Karpas-422 (cell line): Measurements from ENCODE around the gene PPARA. TPM values are rescaled to one million over a fixed set of nuclear protein-coding genes. Genes with fewer than 3 reads are reported as not detected.

Experiments used
- DNase-seq: peaks from one replicate; pipeline ENCODE4 v3.0.0-alpha.2; 2015
- H2AFZ ChIP-seq: fragments of 200-600 bp; sonication (generic); 2 replicates; pipeline ENCODE4 v1.6.1; 2014; ENCODE audit warnings: antibody characterized with exemption, low read length, mixed read lengths
- H3K27ac ChIP-seq: fragments of 200-600 bp; sonication (generic); 2 replicates; pipeline ENCODE4 v1.5.1; 2014; ENCODE audit warnings: mild to moderate bottlenecking, low read length, moderate library complexity
- H3K27me3 ChIP-seq: fragments of 200-600 bp; sonication (generic); 2 replicates; pipeline ENCODE4 v1.6.1; 2014; ENCODE audit warnings: low read length, mixed read lengths
- H3K36me3 ChIP-seq: fragments of 200-600 bp; sonication (generic); 2 replicates; pipeline ENCODE4 v1.6.1; 2014; ENCODE audit warnings: low read length, mixed read lengths; ENCODE audit not compliant: insufficient read depth
- H3K4me1 ChIP-seq: fragments of 200-600 bp; sonication (generic); 2 replicates; pipeline ENCODE4 v1.6.1; 2014; ENCODE audit warnings: mild to moderate bottlenecking, low read length, mixed read lengths
- H3K4me2 ChIP-seq: fragments of 200-600 bp; sonication (generic); 2 replicates; pipeline ENCODE4 v1.6.1; 2014; ENCODE audit warnings: low read length, low read depth, mild to moderate bottlenecking; ENCODE audit not compliant: poor library complexity, severe bottlenecking
- H3K4me3 ChIP-seq: fragments of 200-600 bp; sonication (generic); 2 replicates; pipeline ENCODE4 v1.5.1; 2014; ENCODE audit warnings: mild to moderate bottlenecking, antibody characterized with exemption, low read length, mixed read lengths
- H3K79me2 ChIP-seq: fragments of 200-600 bp; sonication (generic); 2 replicates; pipeline ENCODE4 v1.6.1; 2014; ENCODE audit warnings: mild to moderate bottlenecking, low read length, mixed read lengths
- H3K9ac ChIP-seq: fragments of 200-600 bp; sonication (generic); 2 replicates; pipeline ENCODE4 v1.6.0; 2014; ENCODE audit warnings: low read length
- H3K9me2 ChIP-seq: fragments of 200-600 bp; sonication (generic), shearing (Covaris generic); replicated peaks from 2 replicates; pipeline ENCODE4 v1.6.0; 2014; ENCODE audit warnings: mild to moderate bottlenecking, low read length, moderate library complexity; ENCODE audit not compliant: insufficient read depth
- H3K9me3 ChIP-seq: fragments of 300-700, 200-600 bp; sonication (generic); 2 replicates; pipeline ENCODE4 v1.6.1; 2014; ENCODE audit warnings: low read length, mixed read lengths
- H4K20me1 ChIP-seq: fragments of 200-600 bp; sonication (generic); 2 replicates; pipeline ENCODE4 v1.6.1; 2014; ENCODE audit warnings: mild to moderate bottlenecking, antibody characterized with exemption, low read length, low read depth; ENCODE audit not compliant: insufficient read depth
- total RNA-seq: library from RNA; depleted of rRNA; stranded (reverse); fragments of >200 nt; shearing (Covaris generic); gene quantifications from 2 replicates; pipeline ENCODE4 v1.2.3, GENCODE V29; 2014; ENCODE audit warnings: low replicate concordance

PPARA gene
- total RNA-seq, 1 experiment from 2014 or later, result 23.5 TPM

DNA sequence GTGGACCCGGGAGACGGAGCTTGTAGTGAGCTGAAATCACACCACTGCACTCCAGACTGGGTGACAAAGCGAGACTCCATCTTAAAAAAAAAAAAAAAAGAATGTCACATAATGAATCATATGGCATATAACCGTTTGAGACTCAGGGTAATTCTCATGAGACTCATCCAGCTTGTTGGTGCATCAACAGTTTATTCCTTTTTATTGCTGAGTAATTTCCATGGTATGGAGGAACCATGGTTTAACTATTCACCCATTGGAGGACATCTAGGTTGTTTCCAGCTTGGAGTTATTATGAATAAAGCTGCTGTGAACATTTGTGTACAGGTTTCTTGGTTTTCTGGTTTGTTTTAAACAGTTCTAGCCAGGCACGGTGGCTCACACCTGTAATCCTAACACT is 25.3 kb downstream of the PPARA start:
- H3K9ac ChIP-seq, result no peak overlapping the region
- H3K27me3 ChIP-seq, result no peaks in the 10 kb centered on the region
- no peak overlapping the region for H3K4me2 ChIP-seq
- H3K9me3 ChIP-seq, result peaks cover 3% of the 10 kb centered on the region
- no peaks in the 10 kb centered on the region for H4K20me1 ChIP-seq
- H3K4me1 ChIP-seq, result no peaks in the 10 kb centered on the region
- peaks cover 29% of the 10 kb centered on the region for H3K36me3 ChIP-seq
- H3K4me3 ChIP-seq, result no peak overlapping the region
- no peak overlapping the region for H3K27ac ChIP-seq
- no peaks in the 10 kb centered on the region for H3K9me2 ChIP-seq
- no peak for DNase-seq
- H3K79me2 ChIP-seq, result peaks cover 17% of the 10 kb centered on the region
- no peak overlapping the region for H2AFZ ChIP-seq

DNA sequence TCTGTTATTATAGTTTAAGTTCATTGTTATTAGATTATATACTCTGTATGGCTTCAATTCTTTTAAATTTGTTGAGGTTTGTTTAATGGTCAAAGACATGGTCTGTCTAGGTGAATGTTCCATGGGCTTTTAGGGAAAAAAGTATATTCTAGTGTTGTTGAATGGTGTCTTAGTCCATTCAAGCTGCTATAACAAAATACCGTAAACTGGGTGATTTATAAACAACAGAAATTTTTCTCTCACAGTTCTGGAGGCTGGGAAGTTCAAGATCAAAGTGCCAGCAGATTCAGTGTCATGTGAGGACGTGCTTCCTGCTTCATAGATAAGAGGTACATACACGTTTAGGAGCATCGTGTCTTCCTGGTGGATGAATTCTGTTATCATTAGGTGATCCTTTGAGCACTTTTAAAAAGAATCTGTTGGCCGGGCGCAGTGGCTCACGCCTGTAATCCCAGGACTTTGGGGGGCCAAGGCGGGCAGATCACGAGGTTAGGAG is 26.2 kb downstream of the PPARA start:
- Histone ChIP-seq H3K4me1 (no peaks in the 10 kb centered on the region), H3K9me3 (peaks cover 3% of the 10 kb centered on the region), H2AFZ (no peak overlapping the region), H3K79me2 (peaks cover 17% of the 10 kb centered on the region), H3K9me2 (no peaks in the 10 kb centered on the region), H3K9ac (no peak overlapping the region), H3K4me2 (no peak overlapping the region), H3K36me3 (peaks cover 33% of the 10 kb centered on the region), H3K4me3 (no peak overlapping the region), H3K27me3 (no peaks in the 10 kb centered on the region), H4K20me1 (no peaks in the 10 kb centered on the region), H3K27ac (no peak overlapping the region)
- DNase-seq, result no peak

DNA sequence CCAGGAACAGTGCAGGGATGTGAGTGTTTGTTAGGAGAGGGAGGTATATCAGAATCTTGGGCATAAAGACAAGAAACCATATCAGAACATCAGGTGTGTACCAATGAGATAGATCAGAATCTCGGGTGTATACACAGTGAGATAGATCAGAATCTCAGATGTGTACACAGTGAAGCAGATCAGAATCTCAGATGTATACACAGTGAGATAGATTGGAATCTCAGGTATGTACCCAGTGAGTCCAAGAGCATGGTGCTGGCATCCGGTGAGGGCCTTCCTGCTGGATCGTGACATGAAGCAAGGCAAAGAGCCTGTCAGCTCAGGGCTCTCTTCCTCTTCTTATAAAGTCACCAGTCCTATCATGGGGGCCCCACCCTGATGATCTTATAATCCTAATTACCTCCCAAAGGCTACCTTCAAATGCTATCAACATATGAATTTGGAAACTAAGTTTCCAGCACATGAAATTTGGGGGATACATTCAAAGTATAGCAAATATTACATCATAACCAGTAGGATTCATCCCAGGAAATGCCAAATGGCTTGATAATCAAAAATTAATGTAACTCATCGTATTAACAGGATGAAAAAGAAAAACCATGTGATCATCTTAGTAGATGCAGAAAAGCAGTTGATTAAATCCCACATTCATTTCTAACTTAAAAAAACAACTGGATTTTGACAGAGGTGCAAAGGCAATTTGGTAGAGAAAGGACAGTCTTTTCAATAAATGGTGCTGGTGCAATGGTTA is 28.6 kb downstream of the PPARA start:
- Histone ChIP-seq H3K4me1 (no peaks in the 10 kb centered on the region), H3K4me2 (no peak overlapping the region), H3K9ac (no peak overlapping the region), H2AFZ (no peak overlapping the region), H3K4me3 (no peak overlapping the region), H3K9me3 (peaks cover 3% of the 10 kb centered on the region), H4K20me1 (no peaks in the 10 kb centered on the region), H3K9me2 (no peaks in the 10 kb centered on the region), H3K79me2 (peaks cover 14% of the 10 kb centered on the region), H3K27me3 (no peaks in the 10 kb centered on the region), H3K27ac (no peak overlapping the region), H3K36me3 (peaks cover 38% of the 10 kb centered on the region)
- DNase-seq, result no peak

DNA sequence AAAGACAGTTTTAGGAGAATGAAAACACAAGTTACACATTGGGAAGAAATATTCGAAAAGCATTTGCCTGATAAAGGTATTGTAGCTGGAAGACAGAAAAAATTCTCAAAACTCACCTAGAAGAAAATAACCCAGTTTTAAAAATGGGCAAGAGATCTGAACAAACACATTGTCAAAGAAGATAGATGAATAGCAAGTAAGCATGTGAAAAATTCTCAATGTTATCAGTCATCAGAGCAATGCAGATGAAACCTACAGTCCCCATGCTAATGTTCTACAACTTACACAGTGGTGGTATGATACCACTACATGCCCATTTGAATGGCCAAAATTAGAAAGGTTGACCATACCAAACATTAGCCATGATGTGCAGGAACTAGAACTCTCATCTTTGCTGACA is 29.4 kb downstream of the PPARA start:
- Histone ChIP-seq H3K9ac (no peak overlapping the region), H3K4me3 (no peak overlapping the region)

DNA sequence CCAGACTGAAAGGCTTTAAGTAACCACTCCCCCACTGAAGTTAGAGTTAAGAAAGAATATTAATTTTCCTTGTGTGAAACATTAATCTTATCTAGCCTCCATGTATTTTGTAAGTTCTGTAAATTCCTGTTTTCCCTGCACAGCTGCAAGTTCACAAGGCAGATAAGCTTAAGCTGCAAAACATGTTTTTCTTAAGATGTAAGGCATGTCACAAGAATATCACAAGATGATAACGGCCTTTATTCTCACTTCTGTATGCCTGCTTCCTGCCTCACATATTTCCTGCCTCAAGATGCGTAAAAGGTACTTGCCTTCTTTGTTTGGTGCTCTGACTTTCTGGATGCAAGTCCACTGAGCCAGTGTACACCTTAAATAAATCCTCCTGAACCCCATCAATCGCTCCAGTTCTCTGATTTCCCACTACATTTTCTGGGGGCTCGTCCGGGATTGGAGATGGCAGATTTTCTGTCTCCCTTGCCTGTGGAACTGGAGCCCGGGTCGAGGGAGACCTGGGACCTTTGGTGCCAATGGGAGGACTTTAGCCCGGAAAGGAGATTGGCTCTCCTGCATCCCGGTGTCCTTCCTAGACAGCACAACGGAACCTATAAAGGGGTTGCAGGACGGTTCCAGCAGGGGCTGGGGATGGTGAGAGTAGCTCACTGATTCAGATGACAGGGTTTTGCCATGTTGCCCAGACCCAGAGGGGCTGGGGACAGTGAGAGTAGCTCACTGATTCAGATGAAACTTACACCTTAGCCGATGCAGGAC is 30.2 kb downstream of the PPARA start:
- Histone ChIP-seq H3K36me3 (peaks cover 38% of the 10 kb centered on the region), H3K9me2 (no peaks in the 10 kb centered on the region), H3K27me3 (no peaks in the 10 kb centered on the region), H2AFZ (no peak overlapping the region), H3K79me2 (0 out of 2 replicates have a peak, but pooled peaks cover 3% of the 10 kb centered on the region), H3K9ac (no peak overlapping the region), H3K27ac (no peak overlapping the region), H3K9me3 (peaks cover 3% of the 10 kb centered on the region), H4K20me1 (no peaks in the 10 kb centered on the region), H3K4me1 (no peaks in the 10 kb centered on the region), H3K4me2 (no peak overlapping the region), H3K4me3 (no peak overlapping the region)
- no peak for DNase-seq

More for the DNA sequence above, 29.4 kb downstream of the PPARA start:
- peaks cover 38% of the 10 kb centered on the region for H3K36me3 ChIP-seq
- H2AFZ ChIP-seq, result no peak overlapping the region
- no peaks in the 10 kb centered on the region for H4K20me1 ChIP-seq
- H3K9me3 ChIP-seq, result peaks cover 3% of the 10 kb centered on the region
- no peaks in the 10 kb centered on the region for H3K9me2 ChIP-seq
- no peaks in the 10 kb centered on the region for H3K27me3 ChIP-seq
- no peak for DNase-seq
- H3K4me1 ChIP-seq, result no peaks in the 10 kb centered on the region
- no peak overlapping the region for H3K4me2 ChIP-seq
- peaks cover 7% of the 10 kb centered on the region for H3K79me2 ChIP-seq
- no peak overlapping the region for H3K27ac ChIP-seq

DNA sequence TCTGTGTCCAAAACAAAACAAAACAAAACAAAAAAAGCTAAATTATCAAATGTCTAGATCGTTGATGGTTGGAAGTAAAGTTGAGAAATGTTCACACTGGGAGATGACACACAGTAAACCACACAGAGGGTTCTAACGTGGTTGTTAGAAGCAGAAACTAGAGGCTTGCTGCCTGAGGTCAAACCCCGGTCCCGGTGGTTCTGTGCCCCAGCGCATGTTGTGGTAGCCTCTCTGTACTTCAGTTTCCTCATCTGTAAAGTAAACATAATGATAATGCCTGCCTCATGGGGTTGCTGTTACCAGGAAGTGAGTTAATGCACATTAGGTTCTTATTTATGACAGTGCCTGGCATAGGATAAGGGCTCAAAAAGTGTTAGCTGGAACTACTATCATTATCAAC is 33.4 kb downstream of the PPARA start:
- peaks cover 2% of the 10 kb centered on the region for H3K9me3 ChIP-seq
- no peak overlapping the region for H3K27ac ChIP-seq
- H2AFZ ChIP-seq, result no peak overlapping the region

DNA sequence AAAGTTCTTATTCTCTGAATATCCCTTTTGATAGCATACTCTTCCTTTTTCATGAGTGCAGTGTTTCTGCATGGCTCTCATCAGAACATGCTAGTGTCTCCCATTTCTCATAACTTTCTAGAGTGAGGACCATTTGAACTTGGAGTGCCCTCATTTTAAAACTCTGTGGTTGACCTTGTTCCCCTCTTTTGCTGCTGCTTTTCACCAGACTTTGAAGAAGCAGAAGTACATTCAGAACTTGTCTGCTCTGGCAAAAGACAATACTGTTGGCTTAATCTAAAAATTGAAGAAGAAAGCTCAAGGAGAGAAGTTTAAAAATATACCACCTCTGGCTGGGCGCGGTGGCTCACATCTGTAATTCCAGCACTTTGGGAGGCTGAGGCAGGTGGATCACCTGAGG is 35.0 kb downstream of the PPARA start:
- H3K9me2 ChIP-seq, result no peaks in the 10 kb centered on the region
- no peak overlapping the region for H3K4me2 ChIP-seq
- H3K79me2 ChIP-seq, result no peaks in the 10 kb centered on the region
- peaks cover 12% of the 10 kb centered on the region for H3K36me3 ChIP-seq
- no peak overlapping the region for H3K4me3 ChIP-seq
- no peak overlapping the region for H3K27ac ChIP-seq
- H3K4me1 ChIP-seq, result no peaks in the 10 kb centered on the region
- no peak overlapping the region for H2AFZ ChIP-seq
- DNase-seq, result no peak
- no peaks in the 10 kb centered on the region for H4K20me1 ChIP-seq
- H3K9ac ChIP-seq, result no peak overlapping the region
- H3K27me3 ChIP-seq, result no peaks in the 10 kb centered on the region
- no peaks in the 10 kb centered on the region; the same call in 1 of the 2 replicates for H3K9me3 ChIP-seq

More for the DNA sequence above, 33.4 kb downstream of the PPARA start:
- Histone ChIP-seq H4K20me1 (no peaks in the 10 kb centered on the region), H3K79me2 (no peaks in the 10 kb centered on the region), H3K9me2 (no peaks in the 10 kb centered on the region), H3K4me3 (no peak overlapping the region), H3K27me3 (no peaks in the 10 kb centered on the region), H3K4me1 (no peaks in the 10 kb centered on the region), H3K9ac (no peak overlapping the region), H3K36me3 (peaks cover 25% of the 10 kb centered on the region), H3K4me2 (no peak overlapping the region)
- no peak for DNase-seq

DNA sequence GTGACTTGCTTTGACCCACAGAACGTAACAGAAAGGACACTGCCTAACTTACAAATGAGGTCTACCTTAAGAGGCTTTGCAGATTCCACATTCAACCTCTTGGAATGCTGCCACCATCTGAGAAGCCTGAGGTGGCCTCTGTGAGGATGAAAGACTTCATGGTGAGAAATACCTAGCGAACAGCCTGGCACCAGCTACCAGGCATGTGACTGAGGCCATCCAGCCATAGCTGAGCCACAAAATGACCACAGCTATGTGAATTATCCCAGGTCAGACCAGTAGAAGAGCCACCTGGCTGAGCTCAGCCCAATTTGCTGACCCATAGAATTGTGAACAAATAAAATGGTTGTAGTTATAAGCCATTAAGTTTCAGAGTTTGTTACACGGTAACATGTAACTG is 37.5 kb downstream of the PPARA start:
- H3K36me3 ChIP-seq, result no peaks in the 10 kb centered on the region
- H3K4me1 ChIP-seq, result no peaks in the 10 kb centered on the region
- H3K4me3 ChIP-seq, result no peak overlapping the region
- no peaks in the 10 kb centered on the region for H3K9me3 ChIP-seq
- H3K27ac ChIP-seq, result no peak overlapping the region
- H2AFZ ChIP-seq, result no peak overlapping the region
- H3K27me3 ChIP-seq, result no peaks in the 10 kb centered on the region
- H3K79me2 ChIP-seq, result no peaks in the 10 kb centered on the region; the same call in 1 of the 2 replicates
- H3K9ac ChIP-seq, result no peak overlapping the region
- H4K20me1 ChIP-seq, result no peaks in the 10 kb centered on the region
- DNase-seq, result no peak
- no peaks in the 10 kb centered on the region for H3K9me2 ChIP-seq
- no peak overlapping the region for H3K4me2 ChIP-seq
